ENCODE data around the gene DRAM1. TPM values are rescaled to one million over a fixed set of nuclear protein-coding genes. Genes with fewer than 3 reads are reported as not detected.
A peak's percentile ranks its signal among the peaks of the same experiment; 100 is the strongest.
"Not testable (repeated sequence)": the region's sequence is repeated elsewhere in the genome, so short reads cannot be mapped to it uniquely, and the experiment has no call there.

Gene DRAM1
- total RNA-seq, 1 donor from 2014 or later: 23.6 TPM

DNA sequence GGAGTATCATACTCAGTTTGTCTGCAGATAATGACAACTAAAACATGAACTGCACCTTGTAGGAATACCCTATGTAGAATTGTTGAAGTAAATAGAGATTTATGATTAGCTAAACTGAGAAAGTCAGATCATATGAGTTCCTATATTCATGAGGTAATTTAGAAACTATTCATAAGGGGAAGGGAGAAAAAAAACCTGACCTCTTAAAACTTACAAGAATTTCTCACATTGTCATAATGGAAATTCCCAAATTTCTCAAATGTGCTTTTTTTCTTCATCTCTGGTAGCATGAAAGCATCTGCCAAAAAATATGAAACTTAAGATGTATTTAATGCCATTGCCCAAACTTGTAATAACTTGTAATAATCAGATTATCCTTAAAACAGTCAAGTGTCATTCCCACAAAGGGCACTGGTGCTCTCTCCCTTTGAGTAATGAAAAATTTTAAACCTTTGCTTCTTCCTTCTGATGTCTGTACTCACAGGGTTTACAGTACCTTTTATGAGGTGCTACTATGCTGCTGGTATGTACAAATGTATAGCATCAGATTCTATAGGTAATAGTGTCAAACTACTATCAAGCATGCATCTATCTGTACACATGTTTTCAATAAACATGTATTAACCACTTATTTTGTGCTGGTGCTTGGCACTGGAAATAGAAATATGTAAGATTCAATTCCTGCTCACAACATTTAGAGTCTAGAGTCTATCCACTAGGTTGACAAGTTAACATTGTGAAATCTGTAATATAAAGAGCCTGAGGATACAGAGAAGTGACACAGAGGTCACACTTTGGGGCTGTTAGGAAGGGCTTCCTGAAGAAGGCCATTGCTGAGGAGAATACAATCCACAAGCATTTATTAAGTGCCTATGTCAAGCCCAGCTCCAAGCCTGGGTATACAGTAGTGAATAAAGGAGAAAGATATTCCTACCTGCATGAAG, 17.4 kb upstream of the DRAM1 start:
- DNase-seq (ENCODE audit: low read depth in 2 of 2): peak in 1 of 2 donors; percentile 39

DNA sequence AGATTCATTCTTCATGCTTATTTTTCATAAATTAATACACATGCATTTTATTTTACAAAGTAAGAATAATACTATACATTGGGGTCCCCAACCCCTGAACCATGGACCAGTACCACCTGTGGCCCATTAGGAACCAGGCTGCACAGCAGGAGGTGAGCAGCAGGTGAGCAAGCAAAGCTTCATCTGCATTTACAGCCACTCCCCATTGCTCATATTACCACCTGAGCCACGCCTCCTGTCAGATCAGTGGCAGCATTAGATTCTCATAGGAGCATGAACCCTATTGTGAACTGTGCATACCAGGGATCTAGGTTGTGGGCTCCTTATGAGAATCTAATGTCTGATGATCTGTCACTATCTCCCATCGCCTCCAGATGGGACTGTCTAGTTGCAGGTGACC, 15.7 kb upstream of the DRAM1 start:
- not testable (repeated sequence) for DNase-seq (ENCODE audit: low read depth in 2 of 2)

DNA sequence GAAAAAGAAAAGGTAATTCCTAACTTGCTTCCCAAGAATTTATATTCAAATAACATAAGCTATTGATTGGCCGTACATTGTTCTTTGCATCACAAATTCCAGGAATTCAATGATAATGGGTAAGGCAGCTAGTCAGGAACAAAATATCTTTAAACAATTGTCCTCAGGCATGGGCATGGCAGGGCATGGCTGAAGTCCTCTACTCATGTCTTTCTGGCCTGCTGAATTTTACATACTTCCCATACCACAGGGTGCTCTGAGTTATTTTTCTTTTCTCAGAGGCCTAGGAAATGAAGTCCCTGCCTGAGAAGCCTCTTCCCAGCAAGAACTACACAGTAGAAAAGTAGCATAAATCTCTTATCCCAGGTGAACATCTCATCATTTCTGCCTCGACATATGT, 15.1 kb upstream of the DRAM1 start:
- DNase-seq (ENCODE audit: low read depth in 2 of 2): no peak

DNA sequence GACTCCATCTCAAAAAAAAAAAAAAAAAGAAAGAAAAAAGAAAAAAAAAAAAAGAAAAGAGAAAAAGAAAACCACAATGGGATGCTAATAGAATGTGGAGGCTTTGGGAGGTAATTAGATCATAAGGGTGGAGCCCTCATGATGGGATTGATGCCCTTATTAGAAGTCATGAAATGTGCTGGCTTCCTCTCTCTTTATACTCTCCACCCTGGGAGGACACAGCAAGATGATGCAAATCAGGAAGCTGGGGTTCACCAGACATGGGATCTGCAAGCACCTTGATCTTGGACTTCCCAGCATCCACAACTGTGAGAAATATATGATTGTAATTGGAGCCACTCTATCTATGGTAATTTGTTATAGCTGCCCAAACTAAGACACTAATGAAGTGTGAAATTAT, 13.4 kb upstream of the DRAM1 start:
- peak in 1 of 2 donors; percentile 14 for DNase-seq (ENCODE audit: low read depth in 2 of 2)

GRCh38 chr12:101866615-101867373, 10.6 kb upstream of the DRAM1 start:
- no peak for DNase-seq (ENCODE audit: low read depth in 2 of 2)

DNA sequence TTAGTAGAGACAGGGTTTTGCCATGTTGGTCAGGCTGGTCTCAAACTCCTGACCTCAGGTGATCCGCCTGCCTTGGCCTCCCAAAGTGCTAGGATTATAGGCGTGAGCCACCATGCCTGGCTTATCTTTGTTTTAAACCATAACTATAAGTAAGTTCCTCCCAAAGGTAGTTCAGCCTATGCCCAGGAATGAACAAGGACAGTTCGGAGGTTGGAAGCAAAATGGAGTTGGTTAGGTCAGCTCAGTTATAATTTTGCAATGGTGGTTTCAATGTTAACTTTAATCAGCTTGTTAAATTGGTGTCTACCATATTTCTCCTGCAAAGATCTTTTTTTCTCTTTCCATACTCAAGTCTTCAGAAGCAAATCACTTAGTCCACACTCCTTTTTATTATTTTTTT, 9.8 kb upstream of the DRAM1 start:
- DNase-seq (ENCODE audit: low read depth in 2 of 2): not testable (repeated sequence)

DNA sequence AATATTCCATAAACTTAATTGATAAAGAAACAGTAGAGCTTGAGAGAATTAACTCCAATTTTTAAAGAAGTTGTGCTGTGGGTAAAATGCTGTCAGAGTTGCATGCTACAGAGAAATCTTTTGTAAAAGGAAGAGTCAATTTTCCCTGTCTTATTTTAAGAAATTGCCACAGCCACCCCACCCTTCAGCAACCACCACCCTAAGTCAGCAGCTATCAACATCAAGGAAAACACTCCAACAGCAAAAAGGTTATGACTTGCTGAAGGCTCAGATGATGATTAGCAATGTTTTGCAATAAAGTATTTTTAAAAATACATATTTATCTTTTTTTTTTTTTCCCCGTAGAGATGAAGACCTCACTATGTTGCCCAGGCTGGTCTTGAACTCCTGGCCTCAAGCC, 6.5 kb upstream of the DRAM1 start:
- no peak for DNase-seq (ENCODE audit: low read depth in 2 of 2)

DNA sequence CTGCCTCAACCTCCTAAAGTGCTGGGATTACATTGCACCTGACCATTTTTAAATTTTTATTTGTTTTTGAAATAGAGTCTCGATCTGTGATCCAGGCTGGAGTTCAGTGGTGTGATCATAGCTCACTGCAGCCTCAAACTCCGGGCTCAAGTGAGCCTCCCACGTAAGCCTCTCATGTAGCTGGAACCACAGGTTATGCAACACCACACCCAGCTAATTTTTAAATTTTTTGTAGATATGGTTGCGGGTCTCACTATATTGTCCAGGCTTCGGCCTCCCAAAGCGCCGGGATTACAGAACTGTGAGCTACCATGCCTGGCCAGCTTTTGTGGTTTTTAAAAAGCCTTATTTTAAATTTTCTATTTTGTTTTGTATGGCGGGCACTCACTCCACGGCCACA, 2.2 kb upstream of the DRAM1 start:
- DNase-seq (ENCODE audit: low read depth in 2 of 2): no peak

GRCh38 chr12:101876322-101876860, 989 bp upstream of the DRAM1 start:
- DNase-seq (ENCODE audit: low read depth in 2 of 2): peak in 1 of 2 donors; percentile 37

DNA sequence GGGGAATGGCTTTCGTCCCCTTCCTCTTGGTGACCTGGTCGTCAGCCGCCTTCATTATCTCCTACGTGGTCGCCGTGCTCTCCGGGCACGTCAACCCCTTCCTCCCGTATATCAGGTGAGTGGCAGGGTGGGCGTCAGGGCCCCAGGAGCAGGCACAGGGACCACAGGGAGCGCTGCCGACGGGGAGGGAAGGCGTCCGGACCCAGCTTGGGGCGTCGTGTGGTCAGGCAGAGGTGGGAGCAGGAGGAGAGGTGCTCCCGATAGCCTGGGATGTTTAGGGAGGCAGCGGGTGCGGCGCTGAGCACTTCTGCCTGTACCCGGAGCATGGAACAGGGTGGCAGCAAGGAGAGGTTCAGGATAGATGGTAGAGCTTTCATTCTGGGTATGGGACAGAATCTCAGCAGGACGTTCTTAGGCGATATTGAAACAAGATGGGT, 444 bp downstream of the DRAM1 start:
- peak in 1 of 2 donors; percentile 48 for DNase-seq (ENCODE audit: low read depth in 2 of 2)

DNA sequence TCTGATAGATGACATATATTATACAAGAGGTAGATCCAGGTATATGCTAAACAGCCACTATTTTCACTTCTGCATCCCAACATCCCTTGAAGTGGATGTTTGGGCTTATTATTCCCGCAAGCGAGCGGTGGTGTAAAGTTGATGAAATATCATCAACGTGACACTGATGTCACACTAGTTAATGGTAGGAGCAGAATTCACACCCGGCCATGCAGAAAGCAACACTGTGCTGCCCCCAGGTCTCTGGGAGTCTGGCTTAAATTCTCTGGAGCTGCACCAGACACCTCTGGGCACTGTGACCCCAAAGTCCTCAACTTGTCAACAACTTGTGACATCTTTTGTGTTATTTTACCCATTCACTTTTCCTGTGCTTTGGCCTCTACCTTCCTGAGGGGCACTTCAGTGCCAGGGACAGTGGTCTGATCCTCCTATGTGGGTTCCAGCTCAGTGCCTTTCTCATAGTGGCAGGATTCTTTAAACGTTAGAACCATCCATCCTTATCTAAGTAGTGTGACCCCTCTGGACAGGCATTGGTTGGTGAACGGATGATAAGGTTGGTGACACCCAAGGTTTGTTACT, 952 bp downstream of the DRAM1 start:
- peak; percentile 38 to 49 for DNase-seq (ENCODE audit: low read depth in 2 of 2)

DNA sequence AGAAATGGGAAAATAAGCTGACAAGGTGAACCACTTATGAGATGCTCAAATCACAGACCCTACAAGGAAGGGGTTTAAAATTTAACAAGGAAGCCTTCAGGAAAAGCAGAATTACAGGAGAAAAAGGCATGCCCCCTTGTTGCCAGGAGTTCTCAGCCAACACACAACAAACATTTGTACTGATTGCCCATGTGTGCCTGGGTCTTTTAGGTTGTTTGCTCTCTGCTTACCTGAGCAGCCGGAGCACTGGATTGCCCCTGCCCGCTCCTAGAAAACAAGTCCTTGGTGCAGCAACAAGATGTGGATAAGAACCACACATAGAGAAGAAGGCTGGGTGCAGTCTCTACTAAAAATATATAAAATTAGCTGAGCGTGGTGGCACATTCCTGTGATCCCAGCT, 3.4 kb downstream of the DRAM1 start:
- DNase-seq (ENCODE audit: low read depth in 2 of 2): no peak

DNA sequence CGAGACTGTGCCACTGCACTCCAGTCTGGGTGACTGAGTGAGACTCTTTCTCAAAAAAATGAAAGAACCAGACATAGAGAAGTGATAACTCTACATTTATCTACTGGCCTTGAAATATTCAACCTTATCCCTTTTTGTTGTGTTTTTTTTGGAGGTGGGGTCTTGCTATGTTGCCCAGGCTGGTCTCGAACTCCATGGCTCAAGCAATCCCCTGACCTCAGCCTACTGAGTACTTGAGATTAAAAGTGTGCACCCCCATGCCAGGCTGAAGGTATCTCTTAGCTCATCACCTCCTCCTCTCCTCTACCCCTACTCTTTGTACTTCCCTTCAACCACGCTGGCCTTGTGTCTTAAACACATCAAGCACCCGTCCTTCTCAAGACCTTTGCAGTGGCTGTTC, 3.8 kb downstream of the DRAM1 start:
- DNase-seq (ENCODE audit: low read depth in 2 of 2): no peak

GRCh38 chr12:101884174-101884573, 6.8 kb downstream of the DRAM1 start:
- no peak for DNase-seq (ENCODE audit: low read depth in 2 of 2)

- DNase-seq (ENCODE audit: low read depth in 2 of 2): not testable (repeated sequence)
These were observed 7.5 kb downstream of the DRAM1 start for GRCh38 chr12:101884781-101885340.

DNA sequence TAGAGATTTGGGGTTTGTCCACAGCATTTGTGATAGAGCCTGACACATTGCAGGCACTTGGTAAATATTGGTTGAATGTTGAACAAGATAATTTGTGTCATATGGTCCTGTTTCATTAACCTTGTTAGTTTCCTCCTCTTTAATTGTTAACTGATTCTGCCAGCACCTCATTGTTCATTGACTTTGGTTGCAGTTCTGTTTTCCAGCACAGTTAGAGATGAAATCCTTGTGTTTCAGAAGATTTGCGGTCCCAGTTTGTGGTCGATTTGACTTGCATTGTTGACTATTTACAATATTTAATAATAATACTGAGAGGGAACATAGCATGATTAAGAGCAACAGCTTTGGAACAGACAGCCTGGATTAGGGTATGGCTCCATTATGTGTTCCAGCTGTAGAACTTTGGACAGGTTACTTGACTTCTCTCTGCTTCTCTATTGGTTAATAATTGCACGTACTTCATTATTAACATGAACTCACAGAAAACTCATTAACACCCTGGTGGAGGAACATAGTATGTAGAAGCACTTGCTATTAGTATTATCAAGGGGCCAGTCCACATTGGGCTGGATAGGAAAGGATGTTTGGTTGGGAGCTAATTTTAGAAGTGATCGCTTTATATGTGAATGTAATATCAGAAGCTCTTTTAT, 8.7 kb downstream of the DRAM1 start:
- DNase-seq (ENCODE audit: low read depth in 2 of 2): no peak

- peak in 1 of 2 donors; percentile 25 for DNase-seq (ENCODE audit: low read depth in 2 of 2)
These were observed 11.9 kb downstream of the DRAM1 start for GRCh38 chr12:101889211-101889752.

GRCh38 chr12:101891462-101891971, 14.1 kb downstream of the DRAM1 start:
- peak; percentile 76 to 88 for DNase-seq (ENCODE audit: low read depth in 2 of 2)

GRCh38 chr12:101892794-101893193, 15.4 kb downstream of the DRAM1 start:
- no peak for DNase-seq (ENCODE audit: low read depth in 2 of 2)

DNA sequence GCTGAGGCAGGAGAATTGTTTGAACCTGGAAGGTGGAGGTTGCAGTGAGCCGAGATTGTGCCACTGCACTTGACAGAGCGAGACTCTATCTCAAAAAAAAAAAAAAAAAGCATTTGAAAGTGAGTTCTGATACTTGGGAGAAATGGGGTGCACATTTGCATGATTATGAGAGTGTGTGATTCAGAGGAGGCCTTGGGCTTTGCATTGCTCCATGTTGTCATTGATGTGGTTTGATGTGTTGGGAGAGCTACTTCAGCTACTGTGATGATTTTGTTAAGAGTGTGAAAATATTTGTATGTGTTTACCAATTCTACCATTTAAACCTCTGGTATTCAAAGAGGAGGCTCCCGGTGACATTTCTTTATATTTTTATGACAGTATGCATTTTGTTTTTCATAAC, 24.4 kb downstream of the DRAM1 start:
- no peak for DNase-seq (ENCODE audit: low read depth in 2 of 2)

All from lung microvascular endothelial cell (primary cell).